Activated naive CD8-positive, alpha-beta T cell treated with anti-CD3 and anti-CD28 coated beads for 36 hours (primary cell): Measurements from ENCODE around the gene INPP5A. TPM values are rescaled to one million over a fixed set of nuclear protein-coding genes. Genes with fewer than 3 reads are reported as not detected.
"Not testable (repeated sequence)": the region's sequence is repeated elsewhere in the genome, so short reads cannot be mapped to it uniquely, and the experiment has no call there.

Experiments
- DNase-seq: peaks from one replicate; pipeline ENCODE4 v3.0.0; 2021
- H3K27ac Mint-ChIP-seq: one replicate; pipeline ENCODE4 v1.8.0; 2022; ENCODE audit warnings: mild to moderate bottlenecking, moderate library complexity, mixed read lengths
- H3K27me3 Mint-ChIP-seq: one replicate; pipeline ENCODE4 v1.8.0; 2022; ENCODE audit warnings: mild to moderate bottlenecking, mixed read lengths
- H3K36me3 Mint-ChIP-seq: one replicate; pipeline ENCODE4 v1.8.0; 2021; ENCODE audit warnings: mild to moderate bottlenecking, mixed read lengths
- H3K4me1 Mint-ChIP-seq: one replicate; pipeline ENCODE4 v1.8.0; 2021; ENCODE audit warnings: mixed read lengths
- H3K4me3 Mint-ChIP-seq: one replicate; pipeline ENCODE4 v1.8.0; 2022; ENCODE audit warnings: mild to moderate bottlenecking, moderate library complexity, mixed read lengths
- H3K9me3 Mint-ChIP-seq: one replicate; pipeline ENCODE4 v1.8.0; 2022; ENCODE audit warnings: mixed read lengths
- total RNA-seq, 2 experiments: library from RNA; stranded (reverse); gene quantifications; one replicate each; pipeline ENCODE4 v1.2.3, GENCODE V29; 2021

The INPP5A gene
- total RNA-seq, 2 experiments from 2014 or later, result 6.1 to 7.4 TPM

- Mint-ChIP-seq H3K4me1 (no peaks in the 10 kb centered on the region), H3K27ac (no peak overlapping the region), H3K36me3 (peaks cover 28% of the 10 kb centered on the region), H3K27me3 (no peaks in the 10 kb centered on the region), H3K9me3 (peaks cover 9% of the 10 kb centered on the region), H3K4me3 (no peak overlapping the region)
- DNase-seq, result no peak
Measured at GRCh38 chr10:132704008-132704814, 166.6 kb downstream of the INPP5A start.

- not testable (repeated sequence) for H3K27ac Mint-ChIP-seq, H3K9me3 Mint-ChIP-seq, H3K4me3 Mint-ChIP-seq, H3K27me3 Mint-ChIP-seq, H3K4me1 Mint-ChIP-seq, DNase-seq
- peaks cover 28% of the 10 kb centered on the region for H3K36me3 Mint-ChIP-seq
Measured at GRCh38 chr10:132704815-132705064, 167.2 kb downstream of the INPP5A start.

GRCh38 chr10:132705173-132705572 lies 167.6 kb downstream of the INPP5A start:
- H3K4me3 Mint-ChIP-seq, result no peak overlapping the region
- no peaks in the 10 kb centered on the region for H3K4me1 Mint-ChIP-seq
- H3K27me3 Mint-ChIP-seq, result no peaks in the 10 kb centered on the region
- no peak overlapping the region for H3K27ac Mint-ChIP-seq
- peaks cover 28% of the 10 kb centered on the region for H3K36me3 Mint-ChIP-seq
- DNase-seq, result no peak
- peaks cover 9% of the 10 kb centered on the region for H3K9me3 Mint-ChIP-seq

GRCh38 chr10:132705943-132706342 lies 168.4 kb downstream of the INPP5A start:
- peaks cover 28% of the 10 kb centered on the region for H3K36me3 Mint-ChIP-seq
- no peak overlapping the region for H3K27ac Mint-ChIP-seq
- no peak overlapping the region for H3K4me3 Mint-ChIP-seq
- no peaks in the 10 kb centered on the region for H3K27me3 Mint-ChIP-seq
- H3K4me1 Mint-ChIP-seq, result no peaks in the 10 kb centered on the region
- DNase-seq, result no peak
- peaks cover 9% of the 10 kb centered on the region for H3K9me3 Mint-ChIP-seq

GRCh38 chr10:132706701-132707100 lies 169.1 kb downstream of the INPP5A start:
- Mint-ChIP-seq H3K4me1 (no peaks in the 10 kb centered on the region), H3K4me3 (no peak overlapping the region), H3K27me3 (no peaks in the 10 kb centered on the region), H3K9me3 (peaks cover 9% of the 10 kb centered on the region), H3K27ac (no peak overlapping the region), H3K36me3 (peaks cover 28% of the 10 kb centered on the region)
- DNase-seq, result no peak

GRCh38 chr10:132707121-132707775 lies 169.7 kb downstream of the INPP5A start:
- no peak for DNase-seq
- no peak overlapping the region for H3K4me3 Mint-ChIP-seq
- H3K9me3 Mint-ChIP-seq, result peaks cover 9% of the 10 kb centered on the region
- no peak overlapping the region for H3K27ac Mint-ChIP-seq
- no peaks in the 10 kb centered on the region for H3K4me1 Mint-ChIP-seq
- H3K27me3 Mint-ChIP-seq, result no peaks in the 10 kb centered on the region
- peaks cover 31% of the 10 kb centered on the region for H3K36me3 Mint-ChIP-seq

GRCh38 chr10:132707776-132708171 lies 170.2 kb downstream of the INPP5A start:
- H3K9me3 Mint-ChIP-seq, result peaks cover 9% of the 10 kb centered on the region
- H3K27me3 Mint-ChIP-seq, result no peaks in the 10 kb centered on the region
- no peak overlapping the region for H3K4me3 Mint-ChIP-seq
- H3K4me1 Mint-ChIP-seq, result no peaks in the 10 kb centered on the region
- peaks cover 35% of the 10 kb centered on the region for H3K36me3 Mint-ChIP-seq
- H3K27ac Mint-ChIP-seq, result no peak overlapping the region
- no peak for DNase-seq

- H3K9me3 Mint-ChIP-seq, result peaks cover 9% of the 10 kb centered on the region
- no peak overlapping the region for H3K4me3 Mint-ChIP-seq
- peaks cover 35% of the 10 kb centered on the region for H3K36me3 Mint-ChIP-seq
- H3K27ac Mint-ChIP-seq, result no peak overlapping the region
- no peak for DNase-seq
- H3K27me3 Mint-ChIP-seq, result no peaks in the 10 kb centered on the region
- H3K4me1 Mint-ChIP-seq, result no peaks in the 10 kb centered on the region
Measured at GRCh38 chr10:132708441-132708840, 170.9 kb downstream of the INPP5A start.

- peaks cover 9% of the 10 kb centered on the region for H3K9me3 Mint-ChIP-seq
- H3K27me3 Mint-ChIP-seq, result no peaks in the 10 kb centered on the region
- H3K4me3 Mint-ChIP-seq, result no peak overlapping the region
- no peak for DNase-seq
- H3K4me1 Mint-ChIP-seq, result no peaks in the 10 kb centered on the region
- no peak overlapping the region for H3K27ac Mint-ChIP-seq
- peaks cover 31% of the 10 kb centered on the region for H3K36me3 Mint-ChIP-seq
Measured at GRCh38 chr10:132708936-132709335, 171.3 kb downstream of the INPP5A start.

GRCh38 chr10:132709471-132709951 lies 171.9 kb downstream of the INPP5A start:
- H3K27me3 Mint-ChIP-seq, result no peaks in the 10 kb centered on the region
- DNase-seq, result no peak
- H3K4me3 Mint-ChIP-seq, result no peak overlapping the region
- H3K36me3 Mint-ChIP-seq, result peaks cover 29% of the 10 kb centered on the region
- H3K9me3 Mint-ChIP-seq, result peaks cover 9% of the 10 kb centered on the region
- no peaks in the 10 kb centered on the region for H3K4me1 Mint-ChIP-seq
- H3K27ac Mint-ChIP-seq, result no peak overlapping the region

- Mint-ChIP-seq H3K4me3 (no peak overlapping the region), H3K36me3 (peaks cover 24% of the 10 kb centered on the region), H3K9me3 (peaks cover 9% of the 10 kb centered on the region), H3K27ac (no peak overlapping the region), H3K27me3 (no peaks in the 10 kb centered on the region), H3K4me1 (no peaks in the 10 kb centered on the region)
- no peak for DNase-seq
Measured at GRCh38 chr10:132710036-132710686, 172.6 kb downstream of the INPP5A start.

- no peaks in the 10 kb centered on the region for H3K27me3 Mint-ChIP-seq
- peaks cover 16% of the 10 kb centered on the region for H3K36me3 Mint-ChIP-seq
- H3K9me3 Mint-ChIP-seq, result peaks cover 5% of the 10 kb centered on the region
- H3K4me1 Mint-ChIP-seq, result no peaks in the 10 kb centered on the region
- no peak overlapping the region for H3K4me3 Mint-ChIP-seq
- no peak overlapping the region for H3K27ac Mint-ChIP-seq
- no peak for DNase-seq
Measured at GRCh38 chr10:132710746-132711612, 173.4 kb downstream of the INPP5A start.

GRCh38 chr10:132711613-132712121 lies 174.1 kb downstream of the INPP5A start:
- Mint-ChIP-seq H3K36me3 (peaks cover 15% of the 10 kb centered on the region), H3K4me3 (no peak overlapping the region), H3K27me3 (no peaks in the 10 kb centered on the region), H3K9me3 (no peaks in the 10 kb centered on the region), H3K27ac (no peak overlapping the region), H3K4me1 (no peaks in the 10 kb centered on the region)
- DNase-seq, result no peak

- Mint-ChIP-seq H3K27me3 (no peaks in the 10 kb centered on the region), H3K36me3 (peaks cover 15% of the 10 kb centered on the region), H3K27ac (no peak overlapping the region), H3K9me3 (no peaks in the 10 kb centered on the region), H3K4me3 (no peak overlapping the region), H3K4me1 (no peaks in the 10 kb centered on the region)
- no peak for DNase-seq
Measured at GRCh38 chr10:132712291-132712690, 174.7 kb downstream of the INPP5A start.

GRCh38 chr10:132712743-132713142 lies 175.2 kb downstream of the INPP5A start:
- H3K4me1 Mint-ChIP-seq, result no peaks in the 10 kb centered on the region
- no peak overlapping the region for H3K27ac Mint-ChIP-seq
- H3K9me3 Mint-ChIP-seq, result no peaks in the 10 kb centered on the region
- no peak overlapping the region for H3K4me3 Mint-ChIP-seq
- peaks cover 15% of the 10 kb centered on the region for H3K36me3 Mint-ChIP-seq
- DNase-seq, result no peak
- no peaks in the 10 kb centered on the region for H3K27me3 Mint-ChIP-seq
